RWPE2 (cell line): Measurements from ENCODE around the gene FRAS1.

ENCODE experiments used
- ATAC-seq: fragments of 200-7000 bp; cut with Tn5 transposase; 3 replicates; pipeline ENCODE4 v1.9.1; 2021; ENCODE audit warnings: low read depth
- DNase-seq: peaks from one replicate; pipeline ENCODE4 v3.0.0-alpha.2; 2020; ENCODE audit warnings: low spot score
- H3K27ac ChIP-seq: fragments of 450-650 bp; 2 replicates; pipeline ENCODE4 v1.5.1; 2017; ENCODE audit warnings: mild to moderate bottlenecking; ENCODE audit not compliant: poor library complexity, severe bottlenecking
- H3K27me3 ChIP-seq: fragments of 250-450 bp; sonication (Bioruptor Pico); 2 replicates; pipeline ENCODE4 v1.5.1; 2021; ENCODE audit warnings: mild to moderate bottlenecking, moderate library complexity; ENCODE audit not compliant: insufficient read depth, poor library complexity, severe bottlenecking
- H3K36me3 ChIP-seq: fragments of 250-450 bp; sonication (Bioruptor Pico); 2 replicates; pipeline ENCODE4 v1.5.1; 2020; ENCODE audit warnings: low read depth, mild to moderate bottlenecking, moderate library complexity
- H3K4me1 ChIP-seq: fragments of 250-450 bp; sonication (Bioruptor Pico); 2 replicates; pipeline ENCODE4 v1.5.1; 2021; ENCODE audit warnings: mild to moderate bottlenecking, moderate library complexity; ENCODE audit not compliant: insufficient read depth, poor library complexity, severe bottlenecking
- H3K4me3 ChIP-seq: fragments of 250-450 bp; sonication (Bioruptor Pico); 2 replicates; pipeline ENCODE4 v1.5.1; 2021; ENCODE audit warnings: mild to moderate bottlenecking, moderate library complexity; ENCODE audit not compliant: severe bottlenecking
- H3K9me3 ChIP-seq: fragments of 250-450 bp; sonication (Bioruptor Pico); 2 replicates; pipeline ENCODE4 v1.5.1; 2021; ENCODE audit warnings: mild to moderate bottlenecking, moderate library complexity; ENCODE audit not compliant: severe bottlenecking
- TF ChIP-seq, protein P1 (sequence below): fragments of 450-650 bp; IDR thresholded peaks from one replicate; pipeline ENCODE4 v1.5.1; 2017; ENCODE audit warnings: mild to moderate bottlenecking, moderate library complexity; ENCODE audit not compliant: poor library complexity, severe bottlenecking

The FRAS1 gene

DNA sequence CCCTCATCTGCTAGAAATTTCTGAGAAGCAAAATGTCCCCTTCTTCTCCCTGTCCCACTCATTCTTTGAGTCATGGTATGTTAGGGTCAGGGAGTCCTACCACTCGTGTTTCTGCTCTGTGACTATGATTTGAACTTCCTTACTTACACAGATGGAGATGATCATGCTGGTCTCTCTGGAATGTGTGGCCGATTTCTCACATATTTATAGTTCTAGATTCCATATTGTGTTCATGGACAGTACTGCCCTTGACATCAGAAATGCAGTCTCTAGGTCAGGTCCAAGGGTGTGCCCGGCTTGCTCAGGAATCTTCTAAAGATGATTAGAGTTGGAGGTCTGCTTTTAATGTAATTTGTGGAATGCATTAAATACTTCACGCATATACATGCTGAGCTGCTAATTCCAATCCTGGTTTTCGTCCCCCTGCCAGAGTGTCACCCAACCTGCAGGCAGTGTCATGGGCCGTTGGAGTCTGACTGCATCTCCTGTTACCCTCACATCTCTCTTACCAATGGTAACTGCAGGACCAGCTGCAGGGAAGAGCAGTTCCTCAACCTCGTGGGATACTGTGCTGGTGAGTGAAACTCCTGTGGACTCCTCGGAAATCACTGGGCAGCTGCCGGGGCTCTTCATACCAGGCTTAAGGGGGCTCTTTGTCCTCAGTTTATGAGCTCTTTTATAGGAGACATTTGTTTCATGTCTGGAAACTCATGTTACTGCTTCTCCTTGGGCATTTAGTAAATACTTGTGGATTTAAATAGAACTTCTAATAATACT lies 280.3 kb downstream of the FRAS1 start:
- Histone ChIP-seq H3K27me3 (no peaks in the 10 kb centered on the region), H3K9me3 (no peaks in the 10 kb centered on the region), H3K27ac (no peak overlapping the region), H3K4me1 (no peaks in the 10 kb centered on the region), H3K36me3 (no peaks in the 10 kb centered on the region), H3K4me3 (no peak overlapping the region)
- ATAC-seq = no peak
- DNase-seq = no peak
- TF ChIP-seq, protein P1, sequence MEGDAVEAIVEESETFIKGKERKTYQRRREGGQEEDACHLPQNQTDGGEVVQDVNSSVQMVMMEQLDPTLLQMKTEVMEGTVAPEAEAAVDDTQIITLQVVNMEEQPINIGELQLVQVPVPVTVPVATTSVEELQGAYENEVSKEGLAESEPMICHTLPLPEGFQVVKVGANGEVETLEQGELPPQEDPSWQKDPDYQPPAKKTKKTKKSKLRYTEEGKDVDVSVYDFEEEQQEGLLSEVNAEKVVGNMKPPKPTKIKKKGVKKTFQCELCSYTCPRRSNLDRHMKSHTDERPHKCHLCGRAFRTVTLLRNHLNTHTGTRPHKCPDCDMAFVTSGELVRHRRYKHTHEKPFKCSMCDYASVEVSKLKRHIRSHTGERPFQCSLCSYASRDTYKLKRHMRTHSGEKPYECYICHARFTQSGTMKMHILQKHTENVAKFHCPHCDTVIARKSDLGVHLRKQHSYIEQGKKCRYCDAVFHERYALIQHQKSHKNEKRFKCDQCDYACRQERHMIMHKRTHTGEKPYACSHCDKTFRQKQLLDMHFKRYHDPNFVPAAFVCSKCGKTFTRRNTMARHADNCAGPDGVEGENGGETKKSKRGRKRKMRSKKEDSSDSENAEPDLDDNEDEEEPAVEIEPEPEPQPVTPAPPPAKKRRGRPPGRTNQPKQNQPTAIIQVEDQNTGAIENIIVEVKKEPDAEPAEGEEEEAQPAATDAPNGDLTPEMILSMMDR = no peak

DNA sequence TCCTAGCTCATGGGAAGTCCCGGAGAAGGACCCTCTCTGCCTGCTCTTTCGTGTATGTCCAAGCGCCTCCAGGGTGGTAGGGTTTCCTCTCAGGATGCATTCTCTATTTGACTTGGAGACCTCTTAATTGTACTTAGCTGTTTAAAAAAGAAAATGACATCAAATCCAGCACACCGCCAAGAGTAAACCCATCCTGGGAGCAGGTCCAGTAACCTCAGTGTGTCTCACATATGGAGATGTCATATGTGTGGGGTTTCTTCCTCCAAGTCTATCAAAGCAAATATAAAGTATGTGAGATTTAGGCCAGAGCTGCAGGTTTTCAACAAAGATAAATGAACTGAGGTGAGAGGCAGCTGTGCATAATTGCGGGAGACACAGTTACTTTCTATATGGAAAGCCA lies 285.0 kb downstream of the FRAS1 start:
- Histone ChIP-seq H3K36me3 (no peaks in the 10 kb centered on the region), H3K4me1 (no peaks in the 10 kb centered on the region), H3K27ac (no peak overlapping the region), H3K9me3 (no peaks in the 10 kb centered on the region), H3K4me3 (no peak overlapping the region), H3K27me3 (no peaks in the 10 kb centered on the region)
- TF ChIP-seq, protein P1 = no peak
- no peak for DNase-seq
- no peak for ATAC-seq

DNA sequence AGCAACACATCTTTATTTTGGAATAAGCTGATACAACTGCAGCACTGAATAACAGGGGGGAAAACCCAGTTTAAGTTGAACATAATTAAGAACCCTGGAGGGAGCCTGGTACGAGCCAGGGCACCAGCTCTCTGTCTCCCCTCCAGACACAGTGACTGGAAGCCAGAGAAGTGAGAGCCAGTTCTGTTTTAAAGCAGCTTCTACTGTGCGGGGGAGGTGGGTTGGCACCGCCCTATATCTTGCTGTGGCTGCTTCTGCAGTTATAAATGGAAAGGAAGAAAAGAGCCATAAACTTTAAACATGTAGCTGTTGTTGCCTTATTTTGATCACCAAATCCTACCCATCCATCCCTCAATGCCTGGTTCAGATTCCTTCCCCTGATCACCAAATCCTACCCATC lies 286.6 kb downstream of the FRAS1 start:
- no peak overlapping the region for H3K27ac ChIP-seq
- no peaks in the 10 kb centered on the region for H3K27me3 ChIP-seq
- DNase-seq (no peak), ATAC-seq (no peak)
- no peaks in the 10 kb centered on the region for H3K36me3 ChIP-seq
- no peaks in the 10 kb centered on the region for H3K9me3 ChIP-seq
- no peak overlapping the region for H3K4me3 ChIP-seq
- TF ChIP-seq, protein P1 = no peak
- H3K4me1 ChIP-seq = no peaks in the 10 kb centered on the region

DNA sequence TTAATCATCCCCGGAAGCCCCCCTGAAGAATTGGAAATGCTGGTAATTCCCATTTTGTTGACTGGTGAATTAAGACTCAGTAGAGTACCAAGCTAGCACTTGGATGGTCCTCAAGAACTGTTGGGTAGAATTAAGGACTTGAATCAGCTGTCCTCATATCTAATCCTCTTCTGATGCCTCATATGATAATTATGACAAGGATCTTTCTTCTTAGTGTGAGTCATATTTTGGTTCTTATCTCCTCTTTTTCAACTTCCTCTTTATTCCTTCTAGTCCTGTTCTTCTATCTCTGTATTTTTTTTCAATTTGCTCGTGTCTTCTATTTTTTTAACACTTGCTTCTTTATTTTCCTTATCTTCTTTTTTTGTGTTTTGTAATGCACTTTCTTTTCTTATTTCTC lies 288.1 kb downstream of the FRAS1 start:
- Histone ChIP-seq H3K36me3 (no peaks in the 10 kb centered on the region), H3K4me1 (no peaks in the 10 kb centered on the region), H3K9me3 (no peaks in the 10 kb centered on the region), H3K27ac (no peak overlapping the region), H3K27me3 (no peaks in the 10 kb centered on the region), H3K4me3 (no peak overlapping the region)
- no peak for ATAC-seq
- TF ChIP-seq, protein P1 = no peak
- DNase-seq = no peak

DNA sequence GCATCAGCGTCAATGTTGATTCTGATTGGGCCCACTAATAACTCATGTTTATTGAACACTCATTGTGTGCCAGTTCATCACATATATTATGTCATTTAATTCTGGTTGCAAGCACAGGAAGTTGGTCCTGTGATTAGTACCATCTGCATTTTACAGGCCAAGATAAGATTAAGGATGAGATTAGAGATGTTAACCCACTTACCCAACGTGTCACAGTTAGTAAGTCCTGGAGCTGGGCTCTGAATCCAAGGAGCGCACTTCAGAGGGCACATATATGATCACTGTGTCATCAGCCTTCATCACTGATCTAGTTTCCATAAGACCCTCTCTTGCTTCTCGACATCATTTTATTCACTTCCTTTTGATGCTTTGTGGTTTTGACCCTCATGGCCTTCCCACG lies 289.1 kb downstream of the FRAS1 start:
- Histone ChIP-seq H3K4me1 (no peaks in the 10 kb centered on the region), H3K27me3 (no peaks in the 10 kb centered on the region), H3K4me3 (no peak overlapping the region), H3K27ac (no peak overlapping the region), H3K36me3 (no peaks in the 10 kb centered on the region), H3K9me3 (no peaks in the 10 kb centered on the region)
- ATAC-seq (no peak), DNase-seq (no peak)
- TF ChIP-seq, protein P1 = no peak
